Thyroid gland (tissue), 4 donors: ENCODE data around the gene HOXA5. TPM values are rescaled to one million over a fixed set of nuclear protein-coding genes. Genes with fewer than 3 reads are reported as not detected.

ENCODE experiments used
- DNase-seq, 2 donors: peaks; one replicate each; pipeline ENCODE4 v3.0.0-alpha.2; 2019
- H3K27ac ChIP-seq, 3 donors: fragments of 200-600 bp; sonication (generic); 1 replicate in 2 of 3; 2 replicates in 1 of 3; pipeline ENCODE4 v1.5.1; 2016 to 2019; ENCODE audit warnings: mild to moderate bottlenecking in 1 of 3, moderate library complexity in 1 of 3
- H3K27me3 ChIP-seq: fragments of 200-600 bp; sonication (generic); one replicate; pipeline ENCODE4 v1.5.1; 2019
- H3K36me3 ChIP-seq, 2 donors: fragments of 200-600 bp; sonication (generic); one replicate each; pipeline ENCODE4 v1.5.1; 2016 to 2019
- H3K4me1 ChIP-seq, 2 donors: fragments of 200-600 bp; sonication (generic); one replicate each; pipeline ENCODE4 v1.5.1; 2017 to 2019
- H3K4me3 ChIP-seq, 3 donors: fragments of 200-600 bp; sonication (generic); replicated peaks in 1 of 3; 1 replicate in 2 of 3; 2 replicates in 1 of 3; pipeline ENCODE4 v1.5.1; 2016; ENCODE audit warnings: mild to moderate bottlenecking in 1 of 3
- H3K9me3 ChIP-seq: fragments of 200-600 bp; sonication (generic); one replicate; pipeline ENCODE4 v1.5.1; 2017
- POLR2A ChIP-seq, 2 donors: fragments of 450-650 bp; IDR thresholded peaks; one replicate each; pipeline ENCODE4 v1.6.1; 2017; ENCODE audit warnings: antibody characterized with exemption in 2 of 2, mild to moderate bottlenecking in 2 of 2, moderate library complexity in 1 of 2
- WGBS, 2 donors: methylation state at CpG; one replicate each; pipeline ENCODE4 v1.1.5; 2017; 5-methylcytosine and 5-hydroxymethylcytosine counted together
- intact Hi-C: fragments of 100-400 bp; cut with DNase I; formaldehyde crosslinking; loops from one replicate; pipeline ENCODE4 v1.15.1; 2023
- total RNA-seq, 4 donors: library from RNA; depleted of rRNA; stranded (reverse); fragments of >200 nt; gene quantifications; one replicate each; pipeline ENCODE4 v1.2.3, GENCODE V29; 2016
- TF ChIP-seq, protein P1 (sequence below), 6 experiments: fragments of 200-600 bp in 3 of 6; fragments of 450-650 bp in 3 of 6; sonication (generic) in 3 of 6; IDR thresholded peaks; one replicate each; pipeline ENCODE4 v1.5.1; 2016 to 2019; ENCODE audit warnings: antibody characterized with exemption in 6 of 6, mild to moderate bottlenecking in 2 of 6, inconsistent platforms in 1 of 6, moderate library complexity in 1 of 6

HOXA5 gene
- total RNA-seq, 4 donors from 2014 or later, result 2.0 to 4.4 (median 3.3) TPM

DNA sequence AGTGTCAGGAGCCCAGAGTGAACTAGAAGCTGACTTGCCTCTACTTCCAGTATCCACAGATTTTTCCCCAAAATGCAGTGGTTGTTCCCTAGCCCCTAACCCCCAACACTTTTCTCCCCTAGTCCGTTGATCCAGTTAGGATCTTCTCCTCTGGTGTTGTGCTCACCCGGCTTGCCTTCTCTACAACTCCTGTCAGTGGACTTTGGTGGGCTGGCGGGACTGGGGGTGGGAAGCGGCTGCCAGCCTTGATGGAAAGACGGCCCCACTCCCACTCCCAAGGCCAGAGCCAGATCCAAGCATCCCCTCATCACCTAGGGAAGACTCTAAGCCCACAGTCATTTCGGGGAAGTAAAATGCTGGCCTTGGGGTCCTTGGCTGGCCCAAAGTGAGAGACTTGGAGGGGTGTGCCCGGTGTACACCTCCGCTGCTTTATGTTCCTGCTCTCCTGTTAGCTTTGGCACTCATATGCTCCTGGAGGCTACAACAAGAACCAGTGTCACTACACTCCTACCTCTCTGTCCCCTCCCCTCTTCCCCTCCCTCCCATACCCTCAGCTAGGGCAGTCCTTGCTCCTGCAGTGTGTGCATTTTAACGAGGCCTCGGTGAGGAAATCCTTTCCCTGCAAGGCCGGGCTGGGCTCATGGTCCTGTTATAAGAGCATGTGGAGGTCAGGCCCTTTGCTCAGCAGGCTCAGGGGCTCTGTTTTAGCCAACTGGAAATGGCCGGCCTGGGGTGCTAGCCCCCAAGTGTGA is 31.6 kb upstream of the HOXA5 start:
- Histone ChIP-seq H3K27ac (no peak overlapping the region), H3K9me3 (no peaks in the 10 kb centered on the region), H3K27me3 (peaks cover 89% of the 10 kb centered on the region), H3K4me1 (peaks cover 20 to 29% of the 10 kb centered on the region in 2 donors), H3K36me3 (no peaks in the 10 kb centered on the region), H3K4me3 (no peak overlapping the region)
- TF ChIP-seq POLR2A (IDR thresholded peaks at IDR 0.05), result no peak
- TF ChIP-seq, protein P1, sequence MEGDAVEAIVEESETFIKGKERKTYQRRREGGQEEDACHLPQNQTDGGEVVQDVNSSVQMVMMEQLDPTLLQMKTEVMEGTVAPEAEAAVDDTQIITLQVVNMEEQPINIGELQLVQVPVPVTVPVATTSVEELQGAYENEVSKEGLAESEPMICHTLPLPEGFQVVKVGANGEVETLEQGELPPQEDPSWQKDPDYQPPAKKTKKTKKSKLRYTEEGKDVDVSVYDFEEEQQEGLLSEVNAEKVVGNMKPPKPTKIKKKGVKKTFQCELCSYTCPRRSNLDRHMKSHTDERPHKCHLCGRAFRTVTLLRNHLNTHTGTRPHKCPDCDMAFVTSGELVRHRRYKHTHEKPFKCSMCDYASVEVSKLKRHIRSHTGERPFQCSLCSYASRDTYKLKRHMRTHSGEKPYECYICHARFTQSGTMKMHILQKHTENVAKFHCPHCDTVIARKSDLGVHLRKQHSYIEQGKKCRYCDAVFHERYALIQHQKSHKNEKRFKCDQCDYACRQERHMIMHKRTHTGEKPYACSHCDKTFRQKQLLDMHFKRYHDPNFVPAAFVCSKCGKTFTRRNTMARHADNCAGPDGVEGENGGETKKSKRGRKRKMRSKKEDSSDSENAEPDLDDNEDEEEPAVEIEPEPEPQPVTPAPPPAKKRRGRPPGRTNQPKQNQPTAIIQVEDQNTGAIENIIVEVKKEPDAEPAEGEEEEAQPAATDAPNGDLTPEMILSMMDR (IDR thresholded peaks at IDR 0.05), result no peak
- intact Hi-C loops, result loop anchor here (10.0 kb wide), 1 partner anchor 1090 kb away; no protein-coding TSS in a partner anchor
- 32 to 41% methylated on average over 12 of the region's 12 CpGs for WGBS, 2 donors
- no peak for DNase-seq

DNA sequence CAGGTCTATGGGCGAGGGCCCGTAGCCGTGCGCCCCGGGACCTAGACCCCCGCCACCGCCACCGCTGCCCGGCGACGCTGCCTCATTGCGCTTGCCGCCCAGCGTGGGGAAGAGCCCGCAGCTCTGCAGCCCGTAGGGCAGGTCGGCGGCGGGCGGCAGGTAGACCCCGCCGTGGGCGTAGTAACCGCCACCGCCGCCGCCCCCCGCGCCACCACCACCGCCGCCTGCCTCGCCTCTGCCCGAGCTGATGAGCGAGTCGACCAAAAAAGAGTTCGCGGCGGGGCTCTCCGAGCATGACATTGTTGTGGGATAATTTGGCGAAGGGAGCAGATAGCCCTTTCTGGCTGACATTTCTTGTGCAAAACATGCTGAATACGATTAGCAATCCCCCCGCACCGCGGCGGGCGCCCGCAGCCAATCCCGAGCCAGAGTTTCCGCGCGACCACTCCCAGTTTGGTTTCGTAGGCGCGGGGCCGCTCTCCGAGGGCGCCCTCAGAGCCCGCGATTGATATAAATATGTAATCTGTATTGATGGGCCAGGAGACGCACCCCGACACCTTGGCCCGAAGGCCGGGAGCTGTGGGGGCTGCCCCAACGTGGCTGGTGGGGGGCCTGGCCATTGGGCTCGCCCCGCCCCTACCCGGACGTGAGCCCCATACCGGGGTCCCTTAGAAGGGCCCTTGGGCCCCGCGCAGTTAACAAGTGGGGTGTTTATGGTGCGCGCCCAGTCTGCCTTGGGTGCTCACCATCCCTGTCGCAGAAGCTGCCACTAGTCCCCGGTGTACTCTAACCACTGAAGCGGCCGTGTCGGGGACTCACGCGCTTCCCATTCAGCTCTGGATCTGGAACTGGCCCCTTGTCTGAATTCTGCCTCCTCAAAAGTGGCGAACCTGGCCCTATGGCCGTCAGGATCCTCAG is 30.7 kb upstream of the HOXA5 start, which contains the start of gene HOXA10:
Gene HOXA10 (minus strand): TSS at position 365 of the 918 bp plus-strand sequence. CDS start 14 bp downstream, at position 351.
- peaks cover 89% of the 10 kb centered on the region for H3K27me3 ChIP-seq
- no peaks in the 10 kb centered on the region for H3K9me3 ChIP-seq
- H3K36me3 ChIP-seq, result no peaks in the 10 kb centered on the region
- intact Hi-C loops, result loop anchor here (10.0 kb wide), 1 partner anchor 1089 kb away; no protein-coding TSS in a partner anchor
- TF ChIP-seq POLR2A (IDR thresholded peaks at IDR 0.05), result no peak
- TF ChIP-seq, protein P1 (IDR thresholded peaks at IDR 0.05), result no peak
- 7 to 9% methylated on average over 27 to 32 of the region's 82 CpGs for WGBS, 2 donors
- DNase-seq, result no peak
- H3K27ac ChIP-seq, result no peak within 1 kb of the TSS
- peaks cover 14 to 30% of the 10 kb centered on the region in 2 donors for H3K4me1 ChIP-seq
- peak within 1 kb of the TSS in 2 of 3 donors; percentile 7 to 30 for H3K4me3 ChIP-seq

DNA sequence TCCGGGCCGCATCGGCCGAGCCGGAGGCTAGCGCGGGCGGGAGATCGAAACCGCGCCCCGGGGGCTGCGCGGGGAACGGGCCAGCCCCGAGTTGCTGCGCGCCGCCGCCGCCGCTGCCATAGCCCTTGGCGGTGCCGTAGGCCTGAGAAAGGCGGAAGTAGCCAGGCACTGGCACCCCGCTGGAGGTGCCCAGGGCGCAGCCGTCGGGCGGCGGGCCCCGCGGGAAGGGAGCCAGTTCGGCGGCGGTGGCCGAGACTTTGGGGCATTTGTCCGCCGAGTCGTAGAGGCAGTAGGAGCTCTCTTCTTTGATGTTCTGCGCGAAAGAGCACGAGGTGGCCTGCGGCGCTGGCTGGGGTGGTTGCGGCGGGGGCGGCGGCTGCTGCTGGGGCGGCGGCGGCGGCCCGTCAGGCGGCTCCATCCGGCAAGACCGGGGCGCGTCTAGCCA is 30.1 kb upstream of the HOXA5 start:
- 2% methylated on average over 9 of the region's 59 CpGs; no CpG with 5 or more reads in 1 of the 2 donors for WGBS, 2 donors
- H3K27ac ChIP-seq, result no peak overlapping the region
- H3K4me1 ChIP-seq, result peaks cover 14 to 30% of the 10 kb centered on the region in 2 donors
- peak overlapping the region in 2 of 3 donors; percentile 7 to 30 for H3K4me3 ChIP-seq
- TF ChIP-seq POLR2A (IDR thresholded peaks at IDR 0.05), result no peak
- TF ChIP-seq, protein P1 (IDR thresholded peaks at IDR 0.05), result no peak
- no peak for DNase-seq
- intact Hi-C loops, result loop anchor here (10.0 kb wide), 1 partner anchor 1089 kb away; no protein-coding TSS in a partner anchor
- no peaks in the 10 kb centered on the region for H3K36me3 ChIP-seq
- peaks cover 89% of the 10 kb centered on the region for H3K27me3 ChIP-seq
- no peaks in the 10 kb centered on the region for H3K9me3 ChIP-seq

DNA sequence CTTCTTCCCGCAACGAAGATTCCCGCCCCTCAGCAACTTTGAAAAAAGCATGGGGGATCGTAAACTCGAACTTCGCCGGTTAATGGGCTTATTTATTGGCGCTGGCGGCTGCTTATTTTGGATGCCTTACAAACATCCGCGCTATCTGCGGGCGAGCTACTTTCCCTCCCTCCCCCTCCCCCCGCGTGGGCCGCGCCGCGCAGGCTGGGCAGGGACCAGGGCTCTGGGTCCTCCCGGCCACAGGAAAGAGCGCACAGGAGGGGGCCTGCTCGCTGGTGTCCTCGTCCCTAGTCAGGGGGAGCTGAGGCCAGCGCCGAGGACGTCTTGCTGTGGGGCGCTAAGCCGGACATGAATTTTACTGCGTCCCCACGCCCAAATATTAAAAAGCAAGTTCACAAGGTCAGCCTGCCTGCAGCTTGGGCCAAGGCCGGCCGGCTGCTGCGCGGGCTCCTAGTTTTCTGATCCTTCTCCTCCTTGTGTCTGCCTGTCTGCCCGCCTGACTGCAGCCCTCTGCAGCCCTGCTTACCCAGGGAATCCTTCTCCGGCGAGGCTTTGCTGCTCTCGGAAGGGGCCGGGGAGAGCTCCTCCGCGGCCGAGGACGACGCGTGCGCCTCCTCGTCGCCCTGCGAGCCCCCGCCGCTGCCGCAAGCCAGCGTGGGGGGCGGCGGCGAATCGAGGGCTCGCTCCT is 29.5 kb upstream of the HOXA5 start:
- 4 to 5% methylated on average over 19 to 32 of the region's 58 CpGs for WGBS, 2 donors
- Histone ChIP-seq H3K27me3 (peaks cover 89% of the 10 kb centered on the region), H3K9me3 (no peaks in the 10 kb centered on the region), H3K4me1 (peaks cover 14 to 30% of the 10 kb centered on the region in 2 donors), H3K27ac (no peak overlapping the region), H3K36me3 (no peaks in the 10 kb centered on the region), H3K4me3 (peak overlapping the region in 2 of 3 donors; percentile 7 to 30)
- intact Hi-C loops, result loop anchor here (10.0 kb wide), 1 partner anchor 1088 kb away; no protein-coding TSS in a partner anchor
- DNase-seq, result no peak
- no peak for TF ChIP-seq POLR2A (IDR thresholded peaks at IDR 0.05)
- TF ChIP-seq, protein P1 (IDR thresholded peaks at IDR 0.05), result no peak
